Activated CD4-positive, alpha-beta T cell treated with anti-CD3 and anti-CD28 coated beads for 4 hours (primary cell): ENCODE results near the gene CWH43.
"Not testable (repeated sequence)": the region's sequence is repeated elsewhere in the genome, so short reads cannot be mapped to it uniquely, and the experiment has no call there.

Experiments
- DNase-seq, 2 donors: peaks; one replicate each; pipeline ENCODE4 v3.0.0-alpha.2; 2020

CWH43 gene

GRCh38 chr4:48985976-48986653, at the start of gene CWH43:
Gene CWH43, plus strand, starts transcription at chr4:48986275. Its CDS starts 155 bp downstream, at chr4:48986430.
- no peak for DNase-seq

- DNase-seq: no peak
Observed at GRCh38 chr4:48937033-48937432, 49.0 kb upstream of the CWH43 start.

- DNase-seq: no peak
Observed at GRCh38 chr4:48938831-48939230, 47.2 kb upstream of the CWH43 start.

GRCh38 chr4:48939785-48940184, 46.3 kb upstream of the CWH43 start:
- no peak for DNase-seq

GRCh38 chr4:48943387-48943786, 42.7 kb upstream of the CWH43 start:
- no peak for DNase-seq

GRCh38 chr4:48944252-48944651, 41.8 kb upstream of the CWH43 start:
- no peak for DNase-seq

GRCh38 chr4:48944756-48945241, 41.3 kb upstream of the CWH43 start:
- peak; percentile 40 to 42 for DNase-seq

- DNase-seq: no peak
Observed at GRCh38 chr4:48945981-48946380, 40.1 kb upstream of the CWH43 start.

- DNase-seq: no peak
Observed at GRCh38 chr4:48947731-48948130, 38.3 kb upstream of the CWH43 start.

GRCh38 chr4:48949086-48949485, 37.0 kb upstream of the CWH43 start:
- no peak for DNase-seq

- no peak for DNase-seq
Observed at GRCh38 chr4:48949518-48950219, 36.4 kb upstream of the CWH43 start.

- DNase-seq: no peak
Observed at GRCh38 chr4:48954314-48954713, 31.8 kb upstream of the CWH43 start.

GRCh38 chr4:48957366-48957765, 28.7 kb upstream of the CWH43 start:
- DNase-seq: not testable (repeated sequence)

GRCh38 chr4:48958582-48958981, 27.5 kb upstream of the CWH43 start:
- DNase-seq: no peak

- DNase-seq: no peak
Observed at GRCh38 chr4:48960988-48961635, 25.0 kb upstream of the CWH43 start.

- no peak for DNase-seq
Observed at GRCh38 chr4:48962636-48963035, 23.4 kb upstream of the CWH43 start.

- DNase-seq: peak; percentile 77 to 84
Observed at GRCh38 chr4:48963042-48963679, 22.9 kb upstream of the CWH43 start.

- DNase-seq: no peak
Observed at GRCh38 chr4:48967101-48967500, 19.0 kb upstream of the CWH43 start.

- DNase-seq: no peak
Observed at GRCh38 chr4:48967631-48968030, 18.4 kb upstream of the CWH43 start.

- DNase-seq: no peak
Observed at GRCh38 chr4:48968814-48969213, 17.3 kb upstream of the CWH43 start.

GRCh38 chr4:48970471-48970921, 15.6 kb upstream of the CWH43 start:
- no peak for DNase-seq

- no peak for DNase-seq
Observed at GRCh38 chr4:48974979-48975640, 11.0 kb upstream of the CWH43 start.

- no peak for DNase-seq
Observed at GRCh38 chr4:48976041-48976440, 10.0 kb upstream of the CWH43 start.
